Measurements from ENCODE around the gene CREBL2.

GRCh38 chr12:12654691-12655460, 43.2 kb downstream of the CREBL2 start:
- TF ChIP-seq CTCF (IDR thresholded peaks at IDR 0.05), result no peak
- no peak for TF ChIP-seq EZH2 (IDR thresholded peaks at IDR 0.05; ENCODE audit: borderline replicate concordance, insufficient read depth, low read depth, low read length, poor library complexity, severe bottlenecking)
